ENCODE measurements around the gene CLNS1A. TPM values are rescaled to one million over a fixed set of nuclear protein-coding genes. Genes with fewer than 3 reads are reported as not detected.
"Not testable (repeated sequence)": the region's sequence is repeated elsewhere in the genome, so short reads cannot be mapped to it uniquely, and the experiment has no call there.

Gene CLNS1A
- total RNA-seq, 4 donors from 2014 or later, result 50.5 to 78.0 (median 72.7) TPM

DNA sequence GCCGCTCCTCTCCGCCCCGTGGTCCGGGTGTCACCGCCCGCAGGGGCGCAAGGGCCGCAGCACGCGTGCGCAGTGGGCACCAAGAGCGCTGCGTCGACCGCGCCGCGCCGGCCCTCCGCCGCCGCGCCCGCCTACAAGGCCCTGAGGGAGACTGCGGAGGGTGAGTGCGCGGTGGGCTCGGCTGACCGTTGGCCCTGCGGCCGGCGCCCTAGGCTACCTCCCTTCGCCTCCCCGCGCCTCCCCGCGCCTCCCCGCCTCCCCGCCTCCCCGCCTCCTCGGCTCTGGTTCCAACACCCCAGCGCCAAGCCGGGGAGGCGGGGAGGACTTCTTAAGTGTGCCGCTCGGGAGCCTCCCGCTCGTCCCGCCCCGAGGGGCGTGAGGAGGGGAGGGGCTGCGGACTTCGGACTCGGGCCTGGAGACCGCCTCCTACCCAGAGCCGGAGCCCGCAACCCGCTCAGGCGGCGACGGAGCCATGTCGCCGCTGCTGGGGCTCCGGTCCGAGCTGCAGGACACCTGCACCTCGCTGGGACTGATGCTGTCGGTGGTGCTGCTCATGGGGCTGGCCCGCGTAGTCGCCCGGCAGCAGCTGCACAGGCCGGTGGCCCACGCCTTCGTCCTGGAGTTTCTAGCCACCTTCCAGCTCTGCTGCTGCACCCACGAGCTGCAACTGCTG is 47.9 kb downstream of the CLNS1A start, which contains the start of gene AQP11:
AQP11 (plus strand) TSS at position 433 of the 673 bp plus-strand sequence; CDS start at position 473, 40 bp downstream.
- Histone ChIP-seq H3K27ac (replicated peaks in 1 of 4) (peak within 1 kb of the TSS; percentile 81 to 89 (median 85)), H3K4me3 (peak within 1 kb of the TSS; percentile 76 to 83 (median 78)), H3K36me3 (peaks cover 0 to 1% (median 0%) of the 10 kb centered on the region in 4 donors), H3K9me3 (no peaks in the 10 kb centered on the region), H3K4me1 (peaks cover 11 to 22% (median 19%) of the 10 kb centered on the region in 4 donors), H3K27me3 (no peaks in the 10 kb centered on the region)
- intact Hi-C loops (cut with DNase I), result no loop called here
- TF ChIP-seq, protein P1, sequence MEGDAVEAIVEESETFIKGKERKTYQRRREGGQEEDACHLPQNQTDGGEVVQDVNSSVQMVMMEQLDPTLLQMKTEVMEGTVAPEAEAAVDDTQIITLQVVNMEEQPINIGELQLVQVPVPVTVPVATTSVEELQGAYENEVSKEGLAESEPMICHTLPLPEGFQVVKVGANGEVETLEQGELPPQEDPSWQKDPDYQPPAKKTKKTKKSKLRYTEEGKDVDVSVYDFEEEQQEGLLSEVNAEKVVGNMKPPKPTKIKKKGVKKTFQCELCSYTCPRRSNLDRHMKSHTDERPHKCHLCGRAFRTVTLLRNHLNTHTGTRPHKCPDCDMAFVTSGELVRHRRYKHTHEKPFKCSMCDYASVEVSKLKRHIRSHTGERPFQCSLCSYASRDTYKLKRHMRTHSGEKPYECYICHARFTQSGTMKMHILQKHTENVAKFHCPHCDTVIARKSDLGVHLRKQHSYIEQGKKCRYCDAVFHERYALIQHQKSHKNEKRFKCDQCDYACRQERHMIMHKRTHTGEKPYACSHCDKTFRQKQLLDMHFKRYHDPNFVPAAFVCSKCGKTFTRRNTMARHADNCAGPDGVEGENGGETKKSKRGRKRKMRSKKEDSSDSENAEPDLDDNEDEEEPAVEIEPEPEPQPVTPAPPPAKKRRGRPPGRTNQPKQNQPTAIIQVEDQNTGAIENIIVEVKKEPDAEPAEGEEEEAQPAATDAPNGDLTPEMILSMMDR (IDR thresholded peaks at IDR 0.05), result no peak
- peak in 1 of 2 donors; percentile 66 for TF ChIP-seq POLR2AphosphoS5 (IDR thresholded peaks at IDR 0.05)
- 0% methylated on average over 12 of the region's 75 CpGs for WGBS
- DNase-seq (ENCODE audit: extremely low spot score), result no peak

DNA sequence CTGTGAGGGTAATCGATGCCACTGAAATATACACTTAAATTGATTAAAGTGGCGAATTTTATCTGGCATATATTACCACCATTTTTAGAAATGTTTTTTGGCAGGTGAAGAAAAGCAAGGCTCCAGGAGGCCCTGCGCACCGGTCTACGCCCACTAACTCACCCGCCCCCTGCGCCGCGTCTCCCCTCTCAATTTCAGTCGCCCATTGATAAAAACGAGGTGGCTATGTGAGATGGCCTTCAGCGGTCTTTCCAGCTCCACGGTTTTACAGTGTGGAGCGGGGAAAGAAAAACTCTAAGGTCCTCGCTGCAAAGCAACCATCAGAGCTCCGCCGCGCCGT is 48.4 kb downstream of the CLNS1A start:
- 5% methylated on average over 11 of the region's 19 CpGs for WGBS
- intact Hi-C loops (cut with DNase I), result no loop called here
- H3K36me3 ChIP-seq, result no peaks in the 10 kb centered on the region
- no peak for TF ChIP-seq EP300 (IDR thresholded peaks at IDR 0.05)
- peak in 1 of 2 donors; percentile 15 for TF ChIP-seq POLR2AphosphoS5 (IDR thresholded peaks at IDR 0.05)
- H3K27me3 ChIP-seq, result no peaks in the 10 kb centered on the region
- peak overlapping the region; percentile 76 to 83 (median 78) for H3K4me3 ChIP-seq
- peak overlapping the region; percentile 81 to 89 (median 85) for H3K27ac ChIP-seq (replicated peaks in 1 of 4)
- no peaks in the 10 kb centered on the region for H3K9me3 ChIP-seq
- peaks cover 11 to 22% (median 19%) of the 10 kb centered on the region in 4 donors for H3K4me1 ChIP-seq
- no peak for DNase-seq (ENCODE audit: extremely low spot score)

DNA sequence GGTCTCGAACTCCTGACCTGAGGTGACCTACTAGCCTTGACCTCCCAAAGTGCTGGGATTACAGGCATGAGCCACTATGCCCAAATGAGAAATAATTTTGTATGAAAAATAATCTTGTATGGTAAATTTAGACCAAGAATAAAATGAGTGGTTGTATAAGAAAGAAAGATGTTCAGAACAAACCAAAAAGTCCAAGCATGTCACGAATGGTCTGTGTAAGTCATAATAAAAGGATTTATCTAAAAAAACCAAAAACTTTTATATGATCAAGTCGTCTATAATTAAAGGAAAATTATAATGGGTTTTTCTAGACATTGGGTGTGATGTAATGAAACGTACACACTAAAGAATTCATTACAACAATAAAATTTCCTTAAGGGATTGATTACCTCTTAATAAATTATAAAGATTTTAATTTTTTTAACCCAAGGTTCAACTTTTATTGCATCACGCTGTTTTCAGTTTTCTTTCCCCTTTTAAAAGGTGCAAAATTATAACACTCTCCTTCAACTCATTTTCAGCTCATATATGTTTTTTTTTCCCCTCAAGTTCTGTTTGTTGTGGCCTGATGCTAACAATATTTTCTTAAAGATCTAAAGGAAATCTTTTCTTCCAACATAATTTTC is 56.8 kb downstream of the CLNS1A start:
- no peaks in the 10 kb centered on the region for H3K36me3 ChIP-seq
- H3K27me3 ChIP-seq, result no peaks in the 10 kb centered on the region
- H3K9me3 ChIP-seq, result no peaks in the 10 kb centered on the region
- no peak for DNase-seq (ENCODE audit: extremely low spot score)
- intact Hi-C loops (cut with DNase I), result no loop called here
- 88% methylated on average over 5 of the region's 5 CpGs for WGBS
- TF ChIP-seq, protein P1 (IDR thresholded peaks at IDR 0.05), result no peak
- TF ChIP-seq POLR2A (IDR thresholded peaks at IDR 0.05; ENCODE audit: low read depth), result no peak
- no peak for TF ChIP-seq POLR2AphosphoS5 (IDR thresholded peaks at IDR 0.05)
- TF ChIP-seq EP300 (IDR thresholded peaks at IDR 0.05), result no peak
- H3K4me3 ChIP-seq, result no peak overlapping the region
- no peak overlapping the region for H3K27ac ChIP-seq (replicated peaks in 1 of 4)
- no peaks in the 10 kb centered on the region for H3K4me1 ChIP-seq

DNA sequence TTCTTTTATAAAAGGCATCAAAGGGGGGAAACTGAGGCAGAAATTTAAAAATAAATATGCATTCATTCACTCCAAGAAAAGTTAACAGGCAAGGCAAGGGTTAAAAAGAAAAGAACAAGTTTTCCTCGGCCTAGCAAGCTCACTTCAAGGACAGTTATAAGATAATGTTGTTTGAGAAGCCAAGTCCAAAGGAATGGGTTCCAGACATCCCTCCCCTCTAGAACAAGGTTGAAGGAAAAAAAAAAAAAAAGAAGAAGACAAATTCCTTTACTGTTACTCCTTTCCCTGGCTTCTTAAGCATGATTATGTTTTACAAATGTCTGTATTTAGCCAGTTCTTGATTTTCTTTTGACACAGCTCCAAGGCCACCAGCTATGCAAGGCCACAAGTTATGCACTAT is 62.2 kb downstream of the CLNS1A start:
- intact Hi-C loops (cut with DNase I); DNase-seq (ENCODE audit: extremely low spot score); H3K9me3 ChIP-seq; H3K4me1 ChIP-seq; H3K27me3 ChIP-seq; H3K27ac ChIP-seq (replicated peaks in 1 of 4); H3K36me3 ChIP-seq; H3K4me3 ChIP-seq: not testable (repeated sequence)
- 6% methylated on average over 1 of the region's 1 CpG for WGBS

DNA sequence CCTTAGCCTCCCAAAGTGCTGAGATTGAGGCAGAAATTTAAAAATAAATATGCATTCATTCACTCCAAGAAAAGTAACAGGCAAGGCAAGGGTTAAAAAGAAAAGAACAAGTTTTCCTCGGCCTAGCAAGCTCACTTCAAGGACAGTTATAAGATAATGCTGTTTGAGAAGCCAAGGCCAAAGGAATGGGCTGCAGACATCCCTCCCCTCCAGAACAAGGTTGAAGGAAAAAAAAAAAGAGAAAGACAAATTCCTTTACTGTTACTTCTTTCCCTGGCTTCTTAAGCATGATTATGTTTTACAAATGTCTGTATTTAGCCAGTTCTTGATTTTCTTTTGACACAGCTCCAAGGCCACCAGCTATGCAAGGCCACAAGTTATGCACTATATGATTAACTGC is 66.7 kb downstream of the CLNS1A start:
- intact Hi-C loops (cut with DNase I); H3K27ac ChIP-seq (replicated peaks in 1 of 4); DNase-seq (ENCODE audit: extremely low spot score); H3K9me3 ChIP-seq; H3K4me1 ChIP-seq; H3K36me3 ChIP-seq; H3K27me3 ChIP-seq; H3K4me3 ChIP-seq: not testable (repeated sequence)
- 19% methylated on average over 1 of the region's 1 CpG for WGBS

DNA sequence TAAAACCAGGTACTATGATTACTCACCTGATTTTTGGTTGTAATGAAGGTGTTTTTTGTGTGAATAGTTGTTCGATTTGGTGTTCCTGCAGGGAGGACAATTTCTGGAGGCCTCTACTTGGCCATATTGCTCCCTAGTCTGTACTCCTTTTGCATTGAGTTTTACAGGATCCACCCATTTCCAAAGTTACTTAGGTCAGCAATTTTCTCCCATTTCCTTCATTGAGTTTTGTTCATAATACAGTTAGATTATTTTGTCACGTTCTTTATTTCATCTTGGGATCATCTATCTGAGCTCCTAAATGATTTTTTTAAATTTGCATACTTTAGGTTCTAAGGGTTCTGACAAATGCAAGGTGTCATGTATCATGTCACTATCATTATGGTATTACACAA is 67.9 kb downstream of the CLNS1A start:
- WGBS, result 80% methylated on average over 2 of the region's 2 CpGs
- no peak for DNase-seq (ENCODE audit: extremely low spot score)
- TF ChIP-seq POLR2A (IDR thresholded peaks at IDR 0.05; ENCODE audit: low read depth), result no peak
- TF ChIP-seq, protein P1 (IDR thresholded peaks at IDR 0.05), result no peak
- TF ChIP-seq EP300 (IDR thresholded peaks at IDR 0.05), result no peak
- no peak for TF ChIP-seq POLR2AphosphoS5 (IDR thresholded peaks at IDR 0.05)
- Histone ChIP-seq H3K9me3 (no peaks in the 10 kb centered on the region), H3K27me3 (no peaks in the 10 kb centered on the region), H3K36me3 (no peaks in the 10 kb centered on the region), H3K4me1 (no peaks in the 10 kb centered on the region), H3K4me3 (no peak overlapping the region), H3K27ac (replicated peaks in 1 of 4) (no peak overlapping the region)
- intact Hi-C loops (cut with DNase I), result no loop called here

All from esophagus muscularis mucosa (tissue), 4 donors.